HepG2 (cell line): ENCODE measurements around the gene STX10. TPM values are rescaled to one million over a fixed set of nuclear protein-coding genes. Genes with fewer than 3 reads are reported as not detected.
A peak's percentile ranks its signal among the peaks of the same experiment; 100 is the strongest.

ENCODE experiments used
- ARID4A ChIP-seq: sonication (generic); formaldehyde crosslinking; IDR thresholded peaks from 2 replicates; pipeline ENCODE4 v1.5.0; 2020; ENCODE audit warnings: mild to moderate bottlenecking, missing genetic modification reagents, borderline replicate concordance
- ATF7 ChIP-seq, 2 experiments: fragments of 450-650 bp in 1 of 2; sonication (generic) in 1 of 2; formaldehyde crosslinking in 1 of 2; IDR thresholded peaks; 2 replicates each; pipeline versions ENCODE4 v1.4.0 to v1.6.1; 2016 to 2020; ENCODE audit warnings: antibody characterized with exemption in 1 of 2, mild to moderate bottlenecking in 1 of 2, missing genetic modification reagents in 1 of 2
- CBX1 ChIP-seq: IDR thresholded peaks from one replicate; pipeline ENCODE4 v1.6.1; 2016; ENCODE audit warnings: antibody characterized with exemption, low read depth
- CTCF ChIP-seq: sonication (generic); formaldehyde crosslinking; IDR thresholded peaks from 2 replicates; pipeline ENCODE4 v1.5.0; 2020; ENCODE audit warnings: mild to moderate bottlenecking, missing genetic modification reagents, moderate library complexity
- E2F2 ChIP-seq: sonication (generic); formaldehyde crosslinking; IDR thresholded peaks from 2 replicates; pipeline ENCODE4 v1.4.0; 2020; ENCODE audit warnings: missing genetic modification reagents, borderline replicate concordance
- EED ChIP-seq: sonication (generic); formaldehyde crosslinking; IDR thresholded peaks from 2 replicates; pipeline ENCODE4 v1.5.0; 2020; ENCODE audit warnings: mild to moderate bottlenecking, missing genetic modification reagents
- FOXK1 ChIP-seq: sonication (generic); formaldehyde crosslinking; IDR thresholded peaks from 2 replicates; pipeline ENCODE4 v1.4.0; 2020; ENCODE audit warnings: low read depth, missing genetic modification reagents, borderline replicate concordance
- GFI1 ChIP-seq: sonication (generic); formaldehyde crosslinking; IDR thresholded peaks from 2 replicates; pipeline ENCODE4 v1.5.0; 2020; ENCODE audit warnings: missing genetic modification reagents, mild to moderate bottlenecking, borderline replicate concordance
- JARID2 ChIP-seq: sonication (generic); formaldehyde crosslinking; IDR thresholded peaks from 2 replicates; pipeline ENCODE4 v1.8.1; 2023; ENCODE audit warnings: missing genetic modification reagents, inconsistent platforms; ENCODE audit not compliant: insufficient replicate concordance
- KLF6 ChIP-seq: IDR thresholded peaks from 2 replicates; pipeline ENCODE4 v1.8.0; 2016; ENCODE audit warnings: missing biosample characterization, missing genetic modification reagents
- SNRNP70 ChIP-seq: fragments of 200-400 bp; formaldehyde crosslinking; IDR thresholded peaks from 2 replicates; pipeline ENCODE4 v1.6.1; 2017; ENCODE audit warnings: mild to moderate bottlenecking, low read depth, low read length, moderate library complexity
- ZBTB2 ChIP-seq: sonication (generic); formaldehyde crosslinking; IDR thresholded peaks from 2 replicates; pipeline ENCODE4 v1.8.0; 2022; ENCODE audit warnings: low read depth, missing genetic modification reagents
- ZBTB20 ChIP-seq: sonication (generic); formaldehyde crosslinking; IDR thresholded peaks from 2 replicates; pipeline ENCODE4 v1.8.1; 2023; ENCODE audit warnings: missing genetic modification reagents, low read depth, mild to moderate bottlenecking, borderline replicate concordance
- ZKSCAN1 ChIP-seq: fragments of 150-350 bp; IDR thresholded peaks from 2 replicates; pipeline ENCODE4 v1.6.1; 2014; ENCODE audit warnings: low read length
- ZNF136 ChIP-seq: sonication (generic); formaldehyde crosslinking; IDR thresholded peaks from 2 replicates; pipeline ENCODE4 v1.8.1; 2022; ENCODE audit warnings: low read depth, mild to moderate bottlenecking, moderate library complexity, missing genetic modification reagents
- ZNF597 ChIP-seq: sonication (generic); formaldehyde crosslinking; IDR thresholded peaks from 2 replicates; pipeline ENCODE4 v1.5.0; 2020; ENCODE audit warnings: missing genetic modification reagents
- ZNF607 ChIP-seq: sonication (generic); formaldehyde crosslinking; IDR thresholded peaks from 2 replicates; pipeline ENCODE4 v1.5.1; 2020; ENCODE audit warnings: missing genetic modification reagents, mild to moderate bottlenecking, borderline replicate concordance
- ZNF883 ChIP-seq: sonication (generic); formaldehyde crosslinking; IDR thresholded peaks from 2 replicates; pipeline ENCODE4 v1.5.1; 2020; ENCODE audit warnings: mild to moderate bottlenecking, missing genetic modification reagents; ENCODE audit errors: not compliant biosample characterization
- polyA plus RNA-seq, 8 experiments: library from polyadenylated mRNA; depleted of rRNA in 3 of 8; stranded (reverse) in 7 of 8; unstranded in 1 of 8; fragments of >200 nt; fragmentation: Illumina TruSeq in 4 of 8; extraction: Trizol in 4 of 8; gene quantifications; 2 replicates each; pipeline versions ENCODE4 v1.2.1 to v1.2.3, GENCODE V29; 2011 to 2016; ENCODE audit warnings: low read depth in 4 of 8, missing spikeins in 1 of 8, mixed read lengths in 1 of 8; ENCODE audit not compliant: insufficient read depth in 1 of 8
- total RNA-seq, 5 experiments: library from RNA; depleted of rRNA; stranded (reverse); fragments of >200 nt; fragmentation: Illumina TruSeq; extraction: Trizol; gene quantifications; 2 replicates each; pipeline ENCODE4 v1.2.3, GENCODE V29; 2016; ENCODE audit warnings: low read depth in 1 of 5

Gene STX10
- total and polyA plus RNA-seq, 2 of the 13 experiments (the other 11 are each of a cell fraction or from before 2014, with no cell fraction given) = 47.9 to 66.4 TPM

GRCh38 chr19:13128583-13128982 lies 21.6 kb downstream of the STX10 start (continued):
- TF ChIP-seq E2F2 (CRISPR knock-in tag) (no peak), KLF6 (CRISPR knock-in tag) (no peak), ZNF597 (CRISPR knock-in tag) (no peak), ZNF883 (no peak), CTCF (0 out of 2 replicates have a peak, but pooled peaks have one; percentile 20), ATF7 (IDR thresholded peaks at IDR 0.05) (no peak), ATF7 (CRISPR knock-in tag; IDR thresholded peaks at IDR 0.05) (no peak), FOXK1 (no peak), SNRNP70 (no peak), JARID2 (CRISPR knock-in tag) (no peak), ZBTB2 (CRISPR knock-in tag) (no peak), ARID4A (CRISPR knock-in tag) (peak; percentile 77; the same call in 1 of the 2 replicates), ZNF607 (no peak), ZKSCAN1 (0 out of 2 replicates have a peak, but pooled peaks have one; percentile 8), CBX1 (no peak), GFI1 (CRISPR knock-in tag) (peak; percentile 22; the same call in 1 of the 2 replicates), ZBTB20 (CRISPR knock-in tag) (no peak), EED (CRISPR knock-in tag) (no peak), ZNF136 (no peak)
